ENCODE data around the gene ERC1.
"Not testable (repeated sequence)": the region's sequence is repeated elsewhere in the genome, so short reads cannot be mapped to it uniquely, and the experiment has no call there.

Gene ERC1

DNA sequence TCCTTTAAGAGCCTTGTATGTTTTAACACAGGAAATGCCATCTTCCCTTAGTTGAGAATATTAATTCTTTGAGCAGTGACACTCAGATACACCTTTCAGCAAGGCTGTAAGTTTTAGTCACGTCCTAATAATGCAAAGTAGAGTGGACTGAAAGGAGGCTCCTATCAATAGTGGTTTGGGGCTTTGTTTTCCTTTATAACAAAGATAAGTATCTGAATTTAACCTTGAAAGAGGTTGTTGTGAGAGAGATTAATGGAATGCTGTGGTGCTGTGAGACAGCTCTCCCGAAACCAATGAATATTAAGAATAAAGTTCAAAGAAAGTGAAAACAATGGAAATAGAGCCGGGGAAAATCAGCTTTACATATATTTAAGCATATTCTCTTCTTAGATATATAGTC lies 259.6 kb downstream of the ERC1 start:
- no peak overlapping the region for H3K4me2 ChIP-seq (ENCODE audit: low read length)
- no peaks in the 10 kb centered on the region for H3K79me2 ChIP-seq (ENCODE audit: control insufficient read depth, low read length)
- no peak overlapping the region for H3K4me3 ChIP-seq (ENCODE audit: low read length)
- TF ChIP-seq, protein P1, sequence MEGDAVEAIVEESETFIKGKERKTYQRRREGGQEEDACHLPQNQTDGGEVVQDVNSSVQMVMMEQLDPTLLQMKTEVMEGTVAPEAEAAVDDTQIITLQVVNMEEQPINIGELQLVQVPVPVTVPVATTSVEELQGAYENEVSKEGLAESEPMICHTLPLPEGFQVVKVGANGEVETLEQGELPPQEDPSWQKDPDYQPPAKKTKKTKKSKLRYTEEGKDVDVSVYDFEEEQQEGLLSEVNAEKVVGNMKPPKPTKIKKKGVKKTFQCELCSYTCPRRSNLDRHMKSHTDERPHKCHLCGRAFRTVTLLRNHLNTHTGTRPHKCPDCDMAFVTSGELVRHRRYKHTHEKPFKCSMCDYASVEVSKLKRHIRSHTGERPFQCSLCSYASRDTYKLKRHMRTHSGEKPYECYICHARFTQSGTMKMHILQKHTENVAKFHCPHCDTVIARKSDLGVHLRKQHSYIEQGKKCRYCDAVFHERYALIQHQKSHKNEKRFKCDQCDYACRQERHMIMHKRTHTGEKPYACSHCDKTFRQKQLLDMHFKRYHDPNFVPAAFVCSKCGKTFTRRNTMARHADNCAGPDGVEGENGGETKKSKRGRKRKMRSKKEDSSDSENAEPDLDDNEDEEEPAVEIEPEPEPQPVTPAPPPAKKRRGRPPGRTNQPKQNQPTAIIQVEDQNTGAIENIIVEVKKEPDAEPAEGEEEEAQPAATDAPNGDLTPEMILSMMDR (IDR thresholded peaks at IDR 0.05; ENCODE audit: low read depth, low read length, poor library complexity, severe bottlenecking), result no peak
- TF ChIP-seq EZH2phosphoT487 (IDR thresholded peaks at IDR 0.05; ENCODE audit: borderline replicate concordance, low read length), result no peak
- no peaks in the 10 kb centered on the region for H3K9me2 ChIP-seq (replicated peaks; ENCODE audit: control insufficient read depth, low read length)
- no peaks in the 10 kb centered on the region for H4K20me1 ChIP-seq (ENCODE audit: control insufficient read depth, insufficient read depth, low read depth, low read length)
- H3K27ac ChIP-seq (ENCODE audit: low read depth, low read length), result no peak overlapping the region
- no peaks in the 10 kb centered on the region for H3K4me1 ChIP-seq (ENCODE audit: control insufficient read depth, low read length)
- no peaks in the 10 kb centered on the region for H3K9me3 ChIP-seq (ENCODE audit: control insufficient read depth, insufficient read depth, low read length)
- no peaks in the 10 kb centered on the region for H3K36me3 ChIP-seq (ENCODE audit: control insufficient read depth, low read length)
- H3K27me3 ChIP-seq (ENCODE audit: control insufficient read depth, low read length), result no peaks in the 10 kb centered on the region
- 0 out of 2 replicates have a peak, but pooled peaks cover 3% of the 10 kb centered on the region for H3F3A ChIP-seq (ENCODE audit: control insufficient read depth, insufficient read depth)

DNA sequence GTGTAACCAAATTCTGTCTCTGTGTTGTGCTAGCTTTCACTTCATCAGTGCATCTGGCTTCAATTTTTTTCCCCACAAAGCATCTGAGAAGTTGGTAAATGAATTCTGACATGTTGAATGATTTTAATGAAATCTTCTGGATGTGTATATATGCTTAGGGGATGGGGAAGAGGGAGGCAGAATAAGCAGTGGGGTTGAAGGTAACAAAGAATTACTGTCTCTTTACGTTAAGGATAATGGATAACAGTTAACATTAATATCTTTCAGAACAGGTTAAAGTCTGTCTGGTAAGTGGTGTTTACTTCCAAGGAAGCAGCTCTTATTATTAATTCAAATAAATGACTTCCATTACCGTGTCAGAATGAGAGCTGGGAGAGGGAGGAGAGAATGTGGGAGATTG lies 261.7 kb downstream of the ERC1 start:
- Histone ChIP-seq H3F3A (ENCODE audit: control insufficient read depth, insufficient read depth) (0 out of 2 replicates have a peak, but pooled peaks cover 3% of the 10 kb centered on the region), H3K79me2 (ENCODE audit: control insufficient read depth, low read length) (no peaks in the 10 kb centered on the region), H3K36me3 (ENCODE audit: control insufficient read depth, low read length) (no peaks in the 10 kb centered on the region), H3K9me2 (replicated peaks; ENCODE audit: control insufficient read depth, low read length) (no peaks in the 10 kb centered on the region), H3K4me3 (ENCODE audit: low read length) (no peak overlapping the region), H3K4me1 (ENCODE audit: control insufficient read depth, low read length) (no peaks in the 10 kb centered on the region), H4K20me1 (ENCODE audit: control insufficient read depth, insufficient read depth, low read depth, low read length) (no peaks in the 10 kb centered on the region), H3K27ac (ENCODE audit: low read depth, low read length) (no peak overlapping the region), H3K27me3 (ENCODE audit: control insufficient read depth, low read length) (no peaks in the 10 kb centered on the region), H3K4me2 (ENCODE audit: low read length) (no peak overlapping the region), H3K9me3 (ENCODE audit: control insufficient read depth, insufficient read depth, low read length) (no peaks in the 10 kb centered on the region)
- TF ChIP-seq EZH2phosphoT487 (IDR thresholded peaks at IDR 0.05; ENCODE audit: borderline replicate concordance, low read length), result no peak
- TF ChIP-seq, protein P1 (IDR thresholded peaks at IDR 0.05; ENCODE audit: low read depth, low read length, poor library complexity, severe bottlenecking), result no peak

DNA sequence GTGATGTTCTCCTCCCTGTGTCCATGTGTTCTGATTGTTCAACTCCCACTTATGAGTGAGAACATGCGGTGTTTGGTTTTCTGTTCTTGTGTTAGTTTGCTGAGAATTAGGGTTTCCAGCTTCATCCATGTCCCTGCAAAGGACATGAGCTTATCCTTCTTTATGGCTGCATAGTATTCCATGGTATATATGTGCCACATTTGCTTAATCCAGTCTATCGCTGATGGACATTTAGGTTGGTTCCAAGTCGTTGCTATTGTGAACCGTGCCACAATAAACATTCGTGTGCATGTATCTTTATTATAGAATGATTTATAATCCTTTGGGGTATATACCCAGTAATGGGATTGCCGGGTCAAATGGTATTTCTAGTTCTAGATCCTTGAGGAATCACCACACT lies 264.1 kb downstream of the ERC1 start:
- not testable (repeated sequence) for H3K4me1 ChIP-seq (ENCODE audit: control insufficient read depth, low read length); H3F3A ChIP-seq (ENCODE audit: control insufficient read depth, insufficient read depth); H3K4me2 ChIP-seq (ENCODE audit: low read length); H3K27ac ChIP-seq (ENCODE audit: low read depth, low read length); H3K79me2 ChIP-seq (ENCODE audit: control insufficient read depth, low read length); H3K9me2 ChIP-seq (replicated peaks; ENCODE audit: control insufficient read depth, low read length); H3K4me3 ChIP-seq (ENCODE audit: low read length); H4K20me1 ChIP-seq (ENCODE audit: control insufficient read depth, insufficient read depth, low read depth, low read length); H3K36me3 ChIP-seq (ENCODE audit: control insufficient read depth, low read length); H3K27me3 ChIP-seq (ENCODE audit: control insufficient read depth, low read length); H3K9me3 ChIP-seq (ENCODE audit: control insufficient read depth, insufficient read depth, low read length)

DNA sequence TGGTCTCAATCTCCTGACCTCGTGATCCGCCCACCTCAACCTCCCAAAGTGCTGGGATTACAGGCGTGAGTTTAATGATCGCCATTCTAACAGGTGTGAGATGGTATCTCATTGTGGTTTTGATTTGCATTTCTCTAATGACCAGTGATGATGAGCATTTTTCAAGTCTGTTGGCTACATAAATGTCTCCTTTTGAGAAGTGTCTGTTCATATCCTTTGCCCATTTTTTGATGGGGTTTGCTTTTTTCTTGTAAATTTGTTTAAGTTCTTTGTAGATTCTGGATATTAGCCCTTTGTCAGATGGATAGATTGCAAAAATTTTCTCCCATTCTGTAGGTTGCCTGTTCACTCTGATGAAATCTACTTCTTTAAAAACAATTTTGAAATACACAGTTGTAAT lies 264.8 kb downstream of the ERC1 start:
- not testable (repeated sequence) for H3K27ac ChIP-seq (ENCODE audit: low read depth, low read length); H3K4me3 ChIP-seq (ENCODE audit: low read length); H3K79me2 ChIP-seq (ENCODE audit: control insufficient read depth, low read length); H3K27me3 ChIP-seq (ENCODE audit: control insufficient read depth, low read length); H3F3A ChIP-seq (ENCODE audit: control insufficient read depth, insufficient read depth); H3K4me2 ChIP-seq (ENCODE audit: low read length); H3K9me2 ChIP-seq (replicated peaks; ENCODE audit: control insufficient read depth, low read length); H4K20me1 ChIP-seq (ENCODE audit: control insufficient read depth, insufficient read depth, low read depth, low read length); H3K4me1 ChIP-seq (ENCODE audit: control insufficient read depth, low read length); H3K36me3 ChIP-seq (ENCODE audit: control insufficient read depth, low read length); H3K9me3 ChIP-seq (ENCODE audit: control insufficient read depth, insufficient read depth, low read length)

Data from DOHH2 (cell line).